ENCODE results near the gene COL5A1. TPM values are rescaled to one million over a fixed set of nuclear protein-coding genes. Genes with fewer than 3 reads are reported as not detected.

COL5A1 gene
- polyA plus RNA-seq, 3 donors: 0.01 TPM; not detected in 2

- 91% methylated on average over 8 of the region's 8 CpGs for WGBS (ENCODE audit: insufficient coverage)
- no peak overlapping the region for H3K4me3 Mint-ChIP-seq
- H3K79me2 ChIP-seq (ENCODE audit: insufficient read depth, low read length): no peaks in the 10 kb centered on the region
- TF ChIP-seq CTCF (IDR thresholded peaks at IDR 0.05): no peak
- H3K27ac ChIP-seq (ENCODE audit: low read depth in 1 of 2, low read length in 2 of 2): no peak overlapping the region
- no peak overlapping the region for H3K4me3 ChIP-seq (replicated peaks in 1 of 3; ENCODE audit: low read depth in 2 of 3, low read length in 3 of 3)
- no peak overlapping the region for H3K27ac Mint-ChIP-seq
- no peak overlapping the region for H3K4me2 ChIP-seq (replicated peaks; ENCODE audit: extremely low read depth, low read length, poor library complexity, severe bottlenecking)
- peaks cover 8 to 21% (median 17%) of the 10 kb centered on the region in 3 donors for H3K27me3 Mint-ChIP-seq (ENCODE audit: low read depth in 3 of 3)
- no peaks in the 10 kb centered on the region for H3K9me3 ChIP-seq (replicated peaks in 1 of 2; ENCODE audit: control insufficient read depth in 1 of 2, insufficient read depth in 1 of 2, low read length in 2 of 2)
- no peak overlapping the region for H2AFZ ChIP-seq (ENCODE audit: insufficient read depth, low read depth, low read length, poor library complexity, severe bottlenecking)
- no peaks in the 10 kb centered on the region for H3K27me3 ChIP-seq (ENCODE audit: control insufficient read depth in 2 of 2, insufficient read depth in 2 of 2, low read length in 2 of 2)
- no peaks in the 10 kb centered on the region for H3K4me1 ChIP-seq (ENCODE audit: control insufficient read depth in 1 of 2, insufficient read depth in 2 of 2, low read length in 2 of 2)
- H3K36me3 ChIP-seq (replicated peaks in 1 of 2; ENCODE audit: control insufficient read depth in 1 of 2, insufficient read depth in 2 of 2, low read length in 2 of 2): no peaks in the 10 kb centered on the region
- no peak for DNase-seq
- no peak overlapping the region for H3K9ac ChIP-seq (ENCODE audit: insufficient read depth, low read length, poor library complexity, severe bottlenecking)
- H3K4me1 Mint-ChIP-seq: no peaks in the 10 kb centered on the region
- intact Hi-C loops (cut with micrococcal nuclease): no loop called here
- H4K20me1 ChIP-seq (ENCODE audit: insufficient read depth, low read length): no peaks in the 10 kb centered on the region
- peaks cover 0 to 14% (median 7%) of the 10 kb centered on the region in 7 donors for H3K9me3 Mint-ChIP-seq
- H3K36me3 Mint-ChIP-seq: no peaks in the 10 kb centered on the region
These were observed 74.5 kb downstream of the COL5A1 start for GRCh38 chr9:134716067-134716466.

GRCh38 chr9:134717056-134717455 lies 75.5 kb downstream of the COL5A1 start:
- H3K4me1 ChIP-seq (ENCODE audit: control insufficient read depth in 1 of 2, insufficient read depth in 2 of 2, low read length in 2 of 2): no peaks in the 10 kb centered on the region
- H3K4me1 Mint-ChIP-seq: no peaks in the 10 kb centered on the region
- WGBS (ENCODE audit: insufficient coverage): 95% methylated on average over 20 of the region's 20 CpGs
- H3K36me3 ChIP-seq (replicated peaks in 1 of 2; ENCODE audit: control insufficient read depth in 1 of 2, insufficient read depth in 2 of 2, low read length in 2 of 2): no peaks in the 10 kb centered on the region
- H3K9ac ChIP-seq (ENCODE audit: insufficient read depth, low read length, poor library complexity, severe bottlenecking): no peak overlapping the region
- peaks cover 8 to 23% (median 22%) of the 10 kb centered on the region in 3 donors for H3K27me3 Mint-ChIP-seq (ENCODE audit: low read depth in 3 of 3)
- H3K36me3 Mint-ChIP-seq: no peaks in the 10 kb centered on the region
- no peak for DNase-seq
- no peak overlapping the region for H2AFZ ChIP-seq (ENCODE audit: insufficient read depth, low read depth, low read length, poor library complexity, severe bottlenecking)
- H3K9me3 Mint-ChIP-seq: peaks cover 0 to 12% (median 7%) of the 10 kb centered on the region in 7 donors
- no peaks in the 10 kb centered on the region for H3K27me3 ChIP-seq (ENCODE audit: control insufficient read depth in 2 of 2, insufficient read depth in 2 of 2, low read length in 2 of 2)
- H4K20me1 ChIP-seq (ENCODE audit: insufficient read depth, low read length): no peaks in the 10 kb centered on the region
- no peak for TF ChIP-seq CTCF (IDR thresholded peaks at IDR 0.05)
- H3K27ac ChIP-seq (ENCODE audit: low read depth in 1 of 2, low read length in 2 of 2): no peak overlapping the region
- H3K4me3 Mint-ChIP-seq: no peak overlapping the region
- no peak overlapping the region for H3K4me2 ChIP-seq (replicated peaks; ENCODE audit: extremely low read depth, low read length, poor library complexity, severe bottlenecking)
- H3K9me3 ChIP-seq (replicated peaks in 1 of 2; ENCODE audit: control insufficient read depth in 1 of 2, insufficient read depth in 1 of 2, low read length in 2 of 2): no peaks in the 10 kb centered on the region
- no peak overlapping the region for H3K27ac Mint-ChIP-seq
- H3K4me3 ChIP-seq (replicated peaks in 1 of 3; ENCODE audit: low read depth in 2 of 3, low read length in 3 of 3): no peak overlapping the region
- H3K79me2 ChIP-seq (ENCODE audit: insufficient read depth, low read length): no peaks in the 10 kb centered on the region
- intact Hi-C loops (cut with micrococcal nuclease): no loop called here

Measured in CD14-positive monocyte (primary cell).